GM10266 (cell line): ENCODE results near the gene NOXRED1.
"Not testable (repeated sequence)": the region's sequence is repeated elsewhere in the genome, so short reads cannot be mapped to it uniquely, and the experiment has no call there.

ENCODE experiments used
- DNase-seq: peaks from one replicate; pipeline ENCODE4 v3.0.0; 2012; ENCODE audit errors: extremely low spot score
- CTCF ChIP-seq: IDR thresholded peaks from 2 replicates; pipeline ENCODE4 v1.5.1; 2012; ENCODE audit warnings: mild to moderate bottlenecking, low read depth; ENCODE audit not compliant: control insufficient read depth, insufficient read depth; ENCODE audit errors: missing control alignments

The NOXRED1 gene

GRCh38 chr14:77426396-77426795 is 3.1 kb upstream of the NOXRED1 start:
- TF ChIP-seq CTCF = no peak
- DNase-seq = no peak

- no peak for TF ChIP-seq CTCF
- no peak for DNase-seq
Measured at GRCh38 chr14:77424862-77425261, 1.5 kb upstream of the NOXRED1 start.

- DNase-seq = no peak
- no peak for TF ChIP-seq CTCF
Measured at GRCh38 chr14:77421201-77421600, 2.1 kb downstream of the NOXRED1 start.

- DNase-seq = no peak
- no peak for TF ChIP-seq CTCF
Measured at GRCh38 chr14:77416836-77417235, 6.5 kb downstream of the NOXRED1 start.

- not testable (repeated sequence) for DNase-seq
Measured at GRCh38 chr14:77416098-77416497, 7.2 kb downstream of the NOXRED1 start.

- not testable (repeated sequence) for DNase-seq
Measured at GRCh38 chr14:77415403-77416030, 7.8 kb downstream of the NOXRED1 start.

GRCh38 chr14:77409131-77409533 is 14.2 kb downstream of the NOXRED1 start:
- DNase-seq = no peak
- no peak for TF ChIP-seq CTCF

- no peak for DNase-seq
- no peak for TF ChIP-seq CTCF
Measured at GRCh38 chr14:77407158-77407557, 16.2 kb downstream of the NOXRED1 start.
